Upper lobe of right lung (tissue), 1 donor: Measurements from ENCODE around the gene LMBR1. TPM values are rescaled to one million over a fixed set of nuclear protein-coding genes. Genes with fewer than 3 reads are reported as not detected.
"Not testable (repeated sequence)": the region's sequence is repeated elsewhere in the genome, so short reads cannot be mapped to it uniquely, and the experiment has no call there.

ENCODE experiments used
- ATAC-seq: fragments of 200-7000 bp; cut with Tn5 transposase; one replicate; pipeline ENCODE4 v1.9.1; 2020; ENCODE audit warnings: mild to moderate bottlenecking, moderate library complexity
- DNase-seq: peaks from one replicate; pipeline ENCODE4 v3.0.0-alpha.2; 2020
- H3K27ac ChIP-seq: fragments of 200-600 bp; one replicate; pipeline ENCODE4 v1.8.0; 2022
- H3K27me3 ChIP-seq: fragments of 200-600 bp; one replicate; pipeline ENCODE4 v1.8.0; 2022; ENCODE audit warnings: mild to moderate bottlenecking
- H3K36me3 ChIP-seq: fragments of 200-600 bp; one replicate; pipeline ENCODE4 v1.8.0; 2022
- H3K4me1 ChIP-seq: fragments of 200-600 bp; one replicate; pipeline ENCODE4 v1.8.0; 2022
- H3K4me3 ChIP-seq: fragments of 200-600 bp; one replicate; pipeline ENCODE4 v1.8.0; 2022; ENCODE audit warnings: mild to moderate bottlenecking
- H3K9me3 ChIP-seq: fragments of 200-600 bp; one replicate; pipeline ENCODE4 v1.8.0; 2022
- CTCF ChIP-seq: fragments of 200-600 bp; IDR thresholded peaks from one replicate; pipeline ENCODE4 v1.8.0; 2022; ENCODE audit warnings: antibody characterized with exemption
- intact Hi-C: fragments of 100-400 bp; cut with DNase I; formaldehyde crosslinking; loops from one replicate; pipeline ENCODE4 v1.11.0; 2022
- total RNA-seq: library from RNA; stranded (reverse); fragmentation: NEBNext Ultra II Directional; extraction: Animal tissue kit (Norgen Biotek cat#: 25700); gene quantifications from one replicate; pipeline ENCODE4 v1.2.1, GENCODE V29; 2021
- donor health status: DM: no; HTN: yes; CAD: no; lungs with severe emphysema.

Gene LMBR1
- total RNA-seq, 1 donor from 2014 or later = 70.5 TPM

GRCh38 chr7:156881679-156882078 lies 11.3 kb downstream of the LMBR1 start:
- Histone ChIP-seq H3K27ac (no peak overlapping the region), H3K4me3 (no peak overlapping the region), H3K9me3 (no peaks in the 10 kb centered on the region), H3K4me1 (no peaks in the 10 kb centered on the region), H3K36me3 (no peaks in the 10 kb centered on the region), H3K27me3 (no peaks in the 10 kb centered on the region)
- intact Hi-C loops = no loop called here
- no peak for TF ChIP-seq CTCF
- ATAC-seq = no peak
- DNase-seq = no peak

GRCh38 chr7:156875766-156876165 lies 17.2 kb downstream of the LMBR1 start:
- Histone ChIP-seq H3K9me3 (no peaks in the 10 kb centered on the region), H3K36me3 (peaks cover 4% of the 10 kb centered on the region), H3K4me3 (no peak overlapping the region), H3K27ac (no peak overlapping the region), H3K27me3 (no peaks in the 10 kb centered on the region), H3K4me1 (no peaks in the 10 kb centered on the region)
- TF ChIP-seq CTCF = no peak
- no peak for DNase-seq
- no peak for ATAC-seq
- intact Hi-C loops = no loop called here

DNA sequence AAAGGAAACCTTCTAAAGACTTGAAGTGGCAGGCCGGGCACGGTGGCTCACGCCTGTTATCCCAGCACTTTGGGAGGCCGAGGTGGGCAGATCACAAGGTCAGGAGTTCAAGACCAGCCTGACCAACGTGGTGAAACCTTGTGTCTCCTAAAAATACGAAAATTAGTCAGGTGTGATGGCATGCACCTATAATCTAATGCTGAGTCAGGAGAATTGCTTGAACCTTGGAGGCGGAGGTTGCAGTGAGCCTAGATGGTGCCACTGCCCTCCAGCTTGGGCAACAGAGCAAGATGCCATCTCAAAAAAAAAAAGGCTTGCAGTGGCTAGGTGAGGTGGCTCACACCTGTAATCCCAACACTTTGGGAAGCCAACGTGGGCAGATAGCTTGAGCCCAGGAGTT lies 24.6 kb downstream of the LMBR1 start:
- intact Hi-C loops, DNase-seq, H3K36me3 ChIP-seq, H3K27me3 ChIP-seq, H3K4me3 ChIP-seq, H3K27ac ChIP-seq, ATAC-seq, H3K9me3 ChIP-seq, H3K4me1 ChIP-seq: not testable (repeated sequence)

DNA sequence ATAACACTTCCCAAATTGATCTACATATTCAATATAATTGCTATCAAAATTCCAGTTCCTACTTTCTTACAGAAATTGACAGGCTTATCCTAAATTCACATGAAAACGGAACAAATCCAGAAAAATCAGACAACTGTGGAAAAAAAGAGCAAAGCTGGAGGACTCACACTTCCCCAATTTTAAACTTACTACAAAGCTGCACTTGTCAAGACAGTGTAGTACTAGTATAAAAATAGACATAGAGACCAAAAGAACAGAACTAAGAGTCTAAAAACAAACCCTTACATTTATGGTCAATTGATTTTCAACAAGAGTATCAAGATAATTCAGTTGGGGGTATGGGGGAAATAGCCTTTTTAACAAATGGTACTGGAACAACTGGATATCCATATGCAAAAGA lies 27.5 kb downstream of the LMBR1 start:
- H3K4me1 ChIP-seq = no peaks in the 10 kb centered on the region
- no peak for ATAC-seq
- no peak for DNase-seq
- H3K27ac ChIP-seq = no peak overlapping the region
- H3K9me3 ChIP-seq = no peaks in the 10 kb centered on the region
- H3K36me3 ChIP-seq = no peaks in the 10 kb centered on the region
- no peak for TF ChIP-seq CTCF
- H3K4me3 ChIP-seq = no peak overlapping the region
- intact Hi-C loops = no loop called here
- H3K27me3 ChIP-seq = no peaks in the 10 kb centered on the region

GRCh38 chr7:156862022-156862421 lies 31.0 kb downstream of the LMBR1 start:
- ATAC-seq, DNase-seq: not testable (repeated sequence)

GRCh38 chr7:156861212-156861611 lies 31.8 kb downstream of the LMBR1 start:
- Histone ChIP-seq H3K4me1 (no peaks in the 10 kb centered on the region), H3K27me3 (no peaks in the 10 kb centered on the region), H3K4me3 (no peak overlapping the region), H3K27ac (no peak overlapping the region), H3K9me3 (peaks cover 6% of the 10 kb centered on the region), H3K36me3 (no peaks in the 10 kb centered on the region)
- ATAC-seq (no peak), DNase-seq (no peak)
- intact Hi-C loops = no loop called here
- TF ChIP-seq CTCF = no peak

More at GRCh38 chr7:156862022-156862421, 31.0 kb downstream of the LMBR1 start:
- H3K27ac ChIP-seq, H3K9me3 ChIP-seq, H3K36me3 ChIP-seq, H3K4me1 ChIP-seq, intact Hi-C loops, H3K4me3 ChIP-seq, H3K27me3 ChIP-seq: not testable (repeated sequence)

DNA sequence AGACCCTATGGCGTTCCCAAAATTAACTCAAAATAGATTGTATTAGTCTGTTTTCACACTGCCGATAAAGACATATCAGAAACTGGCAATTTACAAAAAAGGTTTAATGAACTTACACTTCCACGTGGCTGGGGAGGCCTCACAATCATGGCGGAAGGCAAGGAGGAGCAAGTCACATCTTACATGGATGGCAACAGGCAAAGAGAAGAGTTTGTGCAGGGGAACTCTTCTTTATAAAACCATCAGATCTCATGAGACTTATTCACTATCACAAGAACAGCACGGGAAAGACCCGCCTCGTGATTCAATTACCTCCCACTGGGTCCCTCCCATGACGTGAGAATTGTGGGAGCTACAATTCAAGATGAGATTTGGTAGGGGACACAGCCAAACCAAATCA lies 32.9 kb downstream of the LMBR1 start:
- DNase-seq, intact Hi-C loops, H3K9me3 ChIP-seq, H3K4me3 ChIP-seq, H3K36me3 ChIP-seq, ATAC-seq, H3K4me1 ChIP-seq, H3K27me3 ChIP-seq, H3K27ac ChIP-seq: not testable (repeated sequence)
